Activated CD8-positive, alpha-beta memory T cell treated with anti-CD3 and anti-CD28 coated beads for 1 hour (primary cell): ENCODE measurements around the gene SLC24A3.
"Not testable (repeated sequence)": the region's sequence is repeated elsewhere in the genome, so short reads cannot be mapped to it uniquely, and the experiment has no call there.

Experiments
- DNase-seq, 2 donors: peaks; one replicate each; pipeline ENCODE4 v3.0.0-alpha.2; 2020; ENCODE audit warnings: low read depth in 1 of 2; ENCODE audit errors: extremely low read depth in 1 of 2

SLC24A3 gene

DNA sequence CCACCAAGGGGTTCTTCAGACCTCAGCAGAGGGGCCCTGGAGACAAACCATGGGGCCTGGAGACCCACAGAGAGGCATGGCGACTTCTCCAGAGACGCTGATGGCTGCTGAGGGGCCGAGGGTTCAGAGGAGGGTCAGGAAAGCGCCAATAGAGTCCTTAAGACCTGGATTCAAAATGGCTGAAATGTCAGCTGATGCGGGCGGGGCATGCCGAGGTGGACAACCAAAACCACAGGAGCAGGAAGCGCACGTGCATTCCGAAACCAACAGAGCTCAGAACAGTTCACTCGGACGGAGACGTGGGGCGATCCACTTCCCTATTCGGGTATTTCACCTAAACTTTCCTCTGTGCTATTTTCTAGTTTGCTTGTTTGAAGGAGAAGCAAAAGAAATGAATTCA, 445.7 kb downstream of the SLC24A3 start:
- DNase-seq = no peak

DNA sequence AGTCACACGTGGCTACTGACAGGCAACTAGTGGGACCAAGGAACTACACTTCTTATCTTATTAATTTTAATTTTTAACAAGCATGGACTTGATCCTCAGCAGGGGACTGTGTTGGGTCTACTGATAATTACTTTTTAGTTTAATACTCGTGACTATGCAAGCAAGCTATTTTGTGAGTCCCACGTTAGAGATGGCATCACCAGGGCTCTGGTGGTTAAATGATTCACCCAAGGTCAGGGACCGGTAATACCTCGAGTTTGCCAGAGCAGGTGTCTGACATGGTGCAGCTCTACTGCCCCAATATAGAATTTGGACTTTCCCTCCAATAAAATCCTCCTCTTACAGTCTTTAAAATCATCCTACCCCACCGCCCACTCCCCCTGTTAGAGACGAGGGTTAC, 447.0 kb downstream of the SLC24A3 start:
- DNase-seq = no peak

DNA sequence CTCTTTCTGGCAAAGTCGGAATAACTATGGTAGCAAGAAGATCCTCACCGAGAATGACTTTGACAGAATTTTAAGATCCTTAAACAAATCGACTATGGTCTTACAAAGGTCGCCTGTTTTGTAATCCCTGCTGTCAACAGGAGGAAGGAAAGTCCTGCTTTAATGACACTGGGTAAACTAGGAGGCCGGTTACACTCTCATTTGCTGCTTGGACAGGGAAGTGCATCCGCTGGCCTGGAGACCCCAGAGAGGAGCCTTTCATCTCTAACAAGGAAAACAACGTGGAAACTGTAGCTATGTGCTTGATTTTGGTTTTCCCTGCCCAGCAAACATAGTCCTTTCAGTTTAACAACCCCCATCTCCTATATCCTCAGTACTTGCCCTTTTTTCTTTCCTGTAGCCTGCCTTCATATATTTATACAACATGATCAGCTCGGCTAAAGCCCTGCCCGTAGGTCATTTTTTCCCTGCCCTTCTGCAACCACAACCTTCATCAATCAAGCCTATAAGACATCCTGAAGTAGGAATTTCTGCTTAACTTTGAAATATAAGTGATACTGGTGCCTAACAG, 448.5 kb downstream of the SLC24A3 start:
- DNase-seq = no peak

DNA sequence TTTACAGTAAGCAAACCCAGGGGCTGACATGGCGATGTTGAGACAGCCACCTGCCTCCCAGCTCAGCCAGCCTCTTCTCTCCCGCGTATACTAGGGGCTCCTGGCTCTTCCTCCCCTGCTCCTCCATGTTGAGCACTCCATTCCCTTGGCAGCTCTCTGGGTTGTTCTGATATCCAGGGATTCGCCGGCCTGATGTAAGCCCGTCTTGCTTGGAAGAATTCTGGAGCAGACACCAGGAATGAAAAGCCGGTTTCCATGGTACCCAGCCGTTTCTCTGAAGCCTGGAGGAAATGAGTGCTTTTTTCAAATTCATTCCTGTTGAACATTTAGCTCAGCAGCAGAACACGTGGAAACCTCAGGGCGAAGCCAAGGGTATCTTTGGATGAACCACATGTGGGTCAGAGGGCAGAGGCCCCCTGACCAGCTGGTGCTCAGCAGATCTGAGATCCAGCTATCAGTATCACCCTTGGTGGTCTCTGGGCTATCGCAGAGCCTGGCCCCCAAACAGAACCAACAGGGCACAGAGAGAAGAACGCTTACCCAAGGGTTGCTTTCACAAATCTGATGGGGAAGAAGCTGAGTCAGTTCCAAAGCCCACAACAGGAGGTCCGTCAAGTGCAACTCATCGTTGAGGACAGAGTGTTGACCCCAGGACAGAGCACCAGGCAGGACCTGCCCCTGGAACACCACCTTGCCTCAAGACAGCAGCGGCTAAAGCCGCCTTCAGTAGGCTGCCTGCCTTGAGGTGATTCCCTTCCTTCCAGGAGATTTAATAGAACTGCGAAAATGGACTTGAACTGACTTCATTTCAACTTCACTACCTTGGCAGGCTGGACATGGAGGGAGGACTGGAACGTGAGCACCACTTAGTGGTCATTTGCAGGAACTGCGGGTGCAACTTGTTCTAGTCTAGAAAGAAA, 449.5 kb downstream of the SLC24A3 start:
- peak in 1 of 2 donors; percentile 2 for DNase-seq

DNA sequence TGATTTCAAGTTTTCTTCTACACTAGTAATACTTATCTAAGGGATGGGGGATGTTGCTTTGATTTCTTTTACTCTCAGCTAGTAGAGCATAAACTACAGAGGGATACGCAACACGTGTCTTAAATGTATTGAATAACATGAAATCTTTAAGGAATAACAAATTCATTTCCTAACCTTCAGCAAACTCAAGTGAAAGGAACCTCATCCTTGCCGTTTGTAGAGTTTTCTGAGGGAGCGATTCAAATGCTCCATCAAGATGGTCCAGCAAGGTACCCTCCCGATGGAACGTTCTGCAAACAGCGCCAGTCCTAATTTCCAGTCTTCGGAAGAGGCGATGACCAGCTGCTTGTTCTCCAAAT, 450.2 kb downstream of the SLC24A3 start:
- DNase-seq = no peak

DNA sequence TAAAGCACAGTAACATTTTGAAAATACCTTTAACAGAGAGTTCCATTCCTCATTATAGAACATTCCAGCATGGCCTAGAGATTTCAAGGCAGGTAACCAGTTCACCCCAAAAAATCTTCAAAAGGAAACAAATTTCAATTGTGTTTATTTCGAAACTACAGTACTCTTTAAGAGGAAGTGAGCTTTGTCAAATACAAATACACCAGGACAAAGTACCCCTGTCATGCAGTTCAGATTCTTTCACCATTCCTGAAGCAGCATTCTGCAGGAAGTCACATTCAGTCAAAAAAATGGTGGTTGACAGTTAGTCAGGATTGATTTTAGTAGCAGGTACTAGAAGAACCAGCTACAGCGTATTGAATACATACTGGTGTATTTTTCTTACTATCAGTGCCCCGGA, 456.0 kb downstream of the SLC24A3 start:
- DNase-seq = no peak

DNA sequence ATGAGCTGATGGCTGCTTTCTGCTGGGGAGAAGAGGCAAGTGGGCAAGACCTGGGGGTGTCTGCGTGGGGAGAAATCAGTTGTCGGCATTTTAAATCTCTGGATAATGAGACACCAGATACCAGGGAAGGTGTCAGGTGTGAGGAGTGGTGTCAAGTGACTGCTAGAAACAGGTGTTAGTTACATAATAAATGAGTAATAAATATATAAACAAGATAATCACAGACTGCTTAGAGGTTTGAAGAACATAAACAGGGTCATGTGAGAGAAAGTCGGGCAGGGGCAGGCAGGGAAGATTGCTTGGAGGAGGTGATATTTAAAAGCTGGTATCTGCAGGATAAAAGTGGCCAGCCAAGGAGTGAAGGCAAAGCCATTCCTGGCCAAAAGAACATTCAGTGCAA, 458.4 kb downstream of the SLC24A3 start:
- DNase-seq = no peak

DNA sequence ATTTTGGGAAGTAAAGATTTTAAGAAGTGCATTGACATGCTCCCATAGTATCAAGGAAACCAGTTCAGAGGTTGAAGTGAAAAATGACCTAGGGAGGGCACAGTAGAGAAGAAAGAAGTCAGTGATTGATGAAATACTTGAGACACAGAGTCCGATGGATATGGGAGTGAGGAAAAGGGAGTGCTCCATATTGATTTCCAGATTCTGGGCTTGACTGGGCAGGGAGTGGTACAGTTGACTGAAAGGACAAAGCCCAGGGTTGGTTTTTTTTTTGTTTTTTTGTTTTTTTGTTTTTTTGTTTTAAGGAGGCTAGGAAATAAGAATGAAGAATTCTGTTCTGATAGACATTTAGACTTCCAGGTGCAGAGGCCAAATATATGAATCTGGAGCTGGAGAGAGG, 458.9 kb downstream of the SLC24A3 start:
- DNase-seq = no peak

DNA sequence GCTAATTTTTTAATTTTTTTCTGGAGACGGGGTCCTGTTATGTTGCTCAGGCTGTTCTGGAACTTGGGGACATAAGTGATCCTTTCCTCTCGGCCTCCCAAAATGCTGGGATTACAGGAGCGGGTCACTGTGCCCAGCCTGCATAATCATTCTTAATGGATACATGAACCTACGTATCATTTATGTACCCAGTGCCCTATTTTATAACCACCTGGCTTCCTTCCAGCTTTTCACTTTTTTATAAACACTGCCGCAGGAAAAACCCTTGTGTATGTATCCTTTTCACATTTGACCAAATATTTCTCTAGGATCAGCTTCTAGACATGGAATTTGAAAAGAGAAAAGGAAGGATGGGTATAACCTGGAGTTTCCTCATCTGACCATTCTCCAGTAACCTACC, 460.1 kb downstream of the SLC24A3 start:
- no peak for DNase-seq

DNA sequence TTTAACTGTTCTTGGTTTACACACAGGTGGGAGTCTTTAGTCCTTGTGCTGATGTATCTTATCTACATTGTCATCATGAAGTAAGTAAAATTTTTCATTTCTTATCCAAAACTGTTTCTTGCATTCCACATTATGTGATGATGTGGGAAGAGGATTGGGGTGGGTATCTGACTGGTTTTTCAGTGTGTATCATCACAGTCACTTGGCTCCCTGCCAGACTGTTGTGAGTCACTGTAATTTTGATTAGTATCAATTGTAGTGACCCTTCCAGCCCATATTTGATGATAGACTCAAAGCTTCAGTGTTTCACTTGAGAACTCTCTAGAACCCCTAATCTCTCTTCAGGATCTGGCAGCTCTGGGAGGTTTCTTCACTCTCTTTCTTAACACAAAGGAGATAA, 461.1 kb downstream of the SLC24A3 start:
- DNase-seq = no peak

DNA sequence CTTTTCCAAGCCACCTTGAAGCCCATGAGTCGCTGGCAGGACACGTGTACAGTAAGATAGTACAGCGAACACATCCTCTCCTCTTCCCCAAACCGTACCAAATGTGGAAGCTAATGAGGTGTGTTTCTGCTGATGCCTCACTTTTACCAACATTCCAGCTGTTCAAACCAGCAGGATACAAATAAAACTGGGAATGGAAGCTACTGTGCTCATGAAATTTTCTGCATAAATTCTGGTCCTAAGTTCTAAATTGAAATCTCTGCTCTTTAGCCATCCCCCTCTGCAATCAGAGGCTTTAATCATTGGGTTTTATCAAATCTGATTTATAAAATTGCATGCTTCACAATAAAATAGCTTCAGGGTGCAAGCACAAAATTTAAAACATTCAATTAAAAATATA, 463.8 kb downstream of the SLC24A3 start:
- DNase-seq = no peak

DNA sequence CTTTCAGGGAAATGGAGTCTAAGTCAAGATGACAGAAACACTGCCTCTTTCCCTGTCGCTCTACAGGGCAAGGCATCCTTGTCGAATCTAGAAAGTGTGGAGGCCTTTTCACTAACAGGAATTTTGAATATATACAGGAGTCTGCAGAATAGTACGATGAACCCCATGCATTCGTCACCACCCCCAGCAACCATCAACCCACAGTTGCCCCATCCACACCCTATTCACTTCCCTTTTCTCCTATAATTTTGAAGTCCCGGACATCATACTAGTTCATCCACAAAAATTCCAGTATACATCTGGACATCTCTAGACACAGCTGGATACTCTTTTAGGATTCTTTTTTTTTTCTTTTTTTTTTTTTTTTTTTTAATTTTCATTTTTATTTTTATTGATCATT, 464.9 kb downstream of the SLC24A3 start:
- no peak for DNase-seq

DNA sequence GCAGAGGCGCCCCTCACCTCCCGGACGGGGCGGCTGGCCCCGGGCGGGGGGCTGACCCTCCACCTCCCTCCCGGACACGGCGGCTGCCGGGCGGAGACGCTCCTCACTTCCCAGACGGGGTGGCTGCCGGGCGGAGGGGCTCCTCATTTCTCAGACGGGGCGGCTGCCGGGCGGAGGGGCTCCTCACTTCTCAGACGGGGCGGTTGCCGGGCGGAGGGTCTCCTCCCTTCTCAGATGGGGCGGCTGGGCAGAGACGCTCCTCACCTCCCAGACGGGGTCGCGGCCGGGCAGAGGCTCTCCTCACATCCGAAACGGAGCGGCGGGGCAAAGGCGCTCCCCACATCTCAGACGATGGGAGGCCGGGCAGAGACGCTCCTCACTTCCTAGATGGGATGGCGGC, 466.1 kb downstream of the SLC24A3 start:
- DNase-seq = not testable (repeated sequence)

DNA sequence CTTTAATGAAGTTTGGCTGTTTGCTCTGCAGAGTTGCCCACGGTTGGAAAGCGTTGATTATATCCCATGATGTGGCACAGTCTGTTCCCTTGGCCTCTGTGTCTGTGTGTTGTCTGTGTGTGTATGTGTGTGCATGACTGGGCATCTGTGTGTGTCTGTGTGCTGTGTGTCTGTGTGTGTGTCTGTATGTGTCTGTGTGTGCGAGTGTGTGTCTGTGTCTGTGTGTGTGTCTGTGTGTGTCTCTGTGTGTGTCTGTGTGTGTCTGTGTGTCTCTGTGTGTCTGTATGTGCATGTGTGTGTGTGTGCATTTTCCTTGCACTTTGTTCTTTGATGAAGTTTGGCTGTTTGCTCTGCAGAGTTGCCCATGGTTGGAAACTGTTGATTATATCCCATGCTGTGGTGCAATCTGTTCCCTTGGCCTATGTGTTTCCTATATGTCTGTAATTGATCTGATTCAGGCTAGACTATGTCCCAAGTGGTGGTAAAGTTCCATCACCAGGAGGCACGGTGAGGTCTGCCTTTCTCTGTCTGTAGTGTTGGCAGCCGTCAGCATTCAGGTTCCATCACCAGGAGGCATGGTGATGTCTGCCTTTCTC, 467.6 kb downstream of the SLC24A3 start:
- DNase-seq = no peak

DNA sequence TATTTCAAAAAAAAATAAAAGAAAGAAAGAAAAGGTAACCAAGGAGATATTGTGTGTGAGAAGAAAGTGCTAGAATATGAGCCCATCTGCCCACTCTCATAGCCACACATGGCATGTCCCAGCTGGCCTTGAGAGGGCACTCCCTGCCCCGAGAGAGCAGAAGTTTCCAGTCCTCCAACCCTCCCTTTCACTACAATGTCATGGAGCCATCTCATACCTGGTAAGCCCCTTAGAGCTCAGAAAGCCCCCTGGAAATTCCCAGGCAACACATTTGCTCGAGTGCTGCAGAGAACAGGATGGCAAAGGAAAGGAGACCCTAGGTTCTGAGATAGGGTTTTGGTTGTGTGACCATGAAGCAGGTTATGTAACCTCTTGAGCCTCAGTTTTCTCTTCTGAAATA, 469.8 kb downstream of the SLC24A3 start:
- DNase-seq = no peak

DNA sequence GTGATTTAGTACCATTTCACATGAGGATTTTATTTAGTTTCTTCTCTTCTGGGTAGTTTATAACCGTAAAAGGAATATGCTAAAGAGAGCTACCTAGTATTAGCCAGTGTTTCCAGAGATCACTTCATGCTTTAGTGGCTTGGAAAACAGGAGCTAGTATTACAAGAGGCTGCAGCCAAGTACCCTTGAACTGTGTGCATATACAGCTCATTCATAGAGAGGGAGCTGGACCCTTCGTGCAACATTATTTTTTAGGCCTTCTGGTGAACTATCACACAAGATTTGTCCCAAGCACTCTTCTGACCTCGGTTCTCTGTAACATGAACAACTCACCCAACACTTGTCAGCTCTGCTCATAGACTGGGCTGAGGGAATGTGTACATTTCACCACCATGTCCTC, 470.7 kb downstream of the SLC24A3 start:
- no peak for DNase-seq

DNA sequence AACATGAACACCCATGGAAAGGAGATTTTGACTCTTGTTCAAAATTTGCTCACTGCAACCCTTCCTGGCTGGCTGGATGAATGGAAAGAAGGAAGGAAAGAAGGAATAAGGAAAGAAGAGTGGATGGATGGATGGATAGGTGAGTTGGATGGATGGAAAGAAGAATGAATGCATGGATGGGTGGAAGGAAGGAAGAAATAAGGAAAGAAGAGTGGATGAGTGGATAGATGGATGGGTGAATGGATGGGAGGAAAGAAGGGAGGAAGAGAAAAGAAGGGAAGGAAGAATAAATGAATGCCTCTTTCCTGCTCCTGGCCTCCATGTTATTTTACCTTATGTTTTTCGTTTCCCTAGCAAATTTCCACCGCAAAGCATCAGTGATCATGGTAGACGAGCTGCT, 471.4 kb downstream of the SLC24A3 start:
- no peak for DNase-seq

DNA sequence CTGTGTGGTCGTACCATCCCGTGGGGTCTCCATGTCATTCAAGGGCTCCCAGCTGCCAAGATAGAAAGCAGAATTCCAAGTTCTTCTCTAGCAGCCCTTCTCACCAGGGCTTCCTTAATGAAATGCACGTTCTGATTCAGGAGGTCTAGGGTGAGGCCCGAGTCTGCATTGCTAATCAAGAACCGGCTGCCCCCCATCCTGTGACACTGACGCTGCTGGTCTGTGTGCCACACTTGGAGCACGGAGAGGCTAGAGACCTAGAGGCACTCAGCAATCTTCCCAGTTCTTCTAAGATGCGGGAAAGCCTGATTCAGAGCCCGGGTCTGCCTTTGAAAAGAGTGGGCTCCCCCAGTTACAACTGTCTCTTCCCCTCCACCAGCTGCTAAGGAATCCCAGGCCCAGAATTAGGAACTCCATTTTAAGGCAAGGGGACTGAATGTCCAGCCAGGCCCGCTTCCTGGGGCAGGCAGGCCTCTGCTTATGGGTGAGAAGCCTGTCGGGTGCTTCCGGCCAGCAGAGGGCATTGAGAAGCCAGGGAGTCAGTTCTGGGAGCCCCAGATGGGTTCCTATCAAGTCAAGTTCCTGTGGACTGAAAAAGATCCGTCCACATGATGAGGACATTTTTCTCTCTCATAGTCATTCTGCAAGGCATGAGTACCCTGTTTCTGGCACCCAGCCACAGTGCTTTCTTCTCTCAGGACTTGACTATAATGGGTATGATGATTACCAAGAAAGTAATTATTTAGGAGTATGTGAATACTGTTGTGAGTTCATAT, 475.8 kb downstream of the SLC24A3 start:
- DNase-seq = no peak

DNA sequence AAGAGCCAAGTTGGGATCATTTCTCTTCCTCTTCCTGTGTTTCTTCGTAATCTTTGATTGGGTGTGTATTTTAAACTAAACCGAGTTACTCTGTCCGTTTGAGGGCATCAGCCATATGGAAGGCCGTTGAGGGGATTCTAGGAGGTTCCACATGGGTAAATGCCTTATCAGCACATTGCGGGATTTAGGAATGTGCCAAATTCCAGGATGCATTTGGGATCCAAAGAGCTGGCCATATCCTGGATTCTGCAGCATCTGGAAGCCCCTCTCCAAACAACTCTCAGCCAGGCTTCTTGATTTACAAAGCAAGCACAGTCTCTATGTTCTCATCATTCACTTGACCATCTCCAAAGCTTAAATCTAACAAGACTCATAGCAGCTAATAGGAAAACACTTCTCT, 478.0 kb downstream of the SLC24A3 start:
- no peak for DNase-seq

DNA sequence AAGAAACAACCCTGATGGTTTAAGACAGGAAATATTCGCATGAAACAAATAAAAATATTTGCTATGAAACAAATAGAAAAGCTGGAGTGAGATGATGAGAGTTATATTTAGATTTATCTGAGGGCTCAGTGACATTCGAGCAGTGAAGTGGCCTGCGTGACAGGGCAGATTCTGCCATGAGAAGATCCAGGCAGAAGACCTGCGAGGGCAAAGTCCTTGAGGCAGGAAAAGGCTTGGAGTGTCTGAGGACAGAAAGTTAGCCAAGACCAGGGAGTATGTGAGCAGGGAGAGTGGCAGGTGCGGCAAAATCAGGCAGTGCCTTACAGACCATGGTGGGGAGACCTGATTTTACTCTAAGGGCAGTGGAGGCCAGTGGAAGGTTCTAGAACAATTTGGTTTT, 478.7 kb downstream of the SLC24A3 start:
- no peak for DNase-seq

DNA sequence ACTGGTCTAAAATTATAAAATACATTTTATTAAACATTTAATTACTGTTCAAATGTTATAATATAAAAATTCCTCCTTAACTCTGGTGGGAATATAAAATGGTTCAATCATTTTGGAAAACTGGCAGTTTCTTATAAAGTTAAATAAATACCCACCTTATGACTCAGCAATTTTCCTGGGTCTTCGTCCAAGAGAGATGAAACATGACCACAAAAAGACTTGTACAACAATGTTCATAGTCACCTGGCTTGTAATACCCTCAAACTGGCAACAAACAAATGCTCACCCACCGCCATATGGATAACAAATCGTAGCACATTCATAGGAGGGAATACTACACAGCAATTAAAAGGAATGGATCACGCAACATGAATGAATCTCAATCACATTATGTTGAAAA, 479.7 kb downstream of the SLC24A3 start:
- no peak for DNase-seq
